ENCODE measurements around the gene EDRF1. TPM values are rescaled to one million over a fixed set of nuclear protein-coding genes. Genes with fewer than 3 reads are reported as not detected.

EDRF1 gene
- total RNA-seq, 1 donor from 2014 or later, result 41.3 TPM

GRCh38 chr10:125812128-125812750, 92.7 kb downstream of the EDRF1 start:
- peaks cover 4% of the 10 kb centered on the region for H3K36me3 Mint-ChIP-seq (ENCODE audit: unreplicated experiment)
- no peak for TF ChIP-seq CTCF (IDR thresholded peaks at IDR 0.05; ENCODE audit: partially characterized antibody, unreplicated experiment)
- H3K27me3 Mint-ChIP-seq (ENCODE audit: unreplicated experiment), result no peaks in the 10 kb centered on the region
- no peaks in the 10 kb centered on the region for H3K4me1 Mint-ChIP-seq (ENCODE audit: low read depth, unreplicated experiment)
- no peak overlapping the region for H3K27ac Mint-ChIP-seq (ENCODE audit: unreplicated experiment)
- H3K4me3 Mint-ChIP-seq (ENCODE audit: unreplicated experiment), result no peak overlapping the region
- H3K9me3 Mint-ChIP-seq (ENCODE audit: unreplicated experiment), result peaks cover 1% of the 10 kb centered on the region
- no peak for DNase-seq

Other genes starting within 250 kb of the EDRF1 start
- gene TEX36, start 36.5 kb upstream of the EDRF1 start, total RNA-seq (ENCODE audit: unreplicated experiment), result not detected
- not detected for gene MMP21, start 56.1 kb downstream of the EDRF1 start, total RNA-seq (ENCODE audit: unreplicated experiment)
- 48.0 TPM for gene UROS, start 103.5 kb downstream of the EDRF1 start, total RNA-seq (ENCODE audit: unreplicated experiment)
- gene BCCIP, start 103.8 kb downstream of the EDRF1 start, total RNA-seq (ENCODE audit: unreplicated experiment), result 50.9 TPM
- gene DHX32, start 161.6 kb downstream of the EDRF1 start, total RNA-seq (ENCODE audit: unreplicated experiment), result 11.3 TPM
- gene FANK1, start 176.9 kb downstream of the EDRF1 start, total RNA-seq (ENCODE audit: unreplicated experiment), result 0.59 TPM